Liver (tissue), 9 donors: Measurements from ENCODE around the gene TOX2. TPM values are rescaled to one million over a fixed set of nuclear protein-coding genes. Genes with fewer than 3 reads are reported as not detected.

Experiments used
- DNase-seq: peaks from one replicate; pipeline ENCODE4 v3.0.0-alpha.2; 2017; ENCODE audit warnings: low spot score
- H3K27ac ChIP-seq, 2 donors: one replicate each; pipeline ENCODE4 v1.7.0; 2013; ENCODE audit warnings: inconsistent platforms in 2 of 2, low read length in 2 of 2, control low read depth in 1 of 2, low read depth in 1 of 2, mild to moderate bottlenecking in 1 of 2
- H3K27me3 ChIP-seq, 4 donors: one replicate each; pipeline versions ENCODE4 v1.6.1 to v1.7.0; 2013; ENCODE audit warnings: low read length in 3 of 4, inconsistent platforms in 1 of 4, mild to moderate bottlenecking in 1 of 4, moderate library complexity in 1 of 4; ENCODE audit not compliant: control insufficient read depth in 4 of 4, insufficient read depth in 4 of 4
- H3K36me3 ChIP-seq, 4 donors: one replicate each; pipeline versions ENCODE4 v1.6.1 to v1.7.0; 2013; ENCODE audit warnings: low read length in 3 of 4, mild to moderate bottlenecking in 3 of 4, low read depth in 1 of 4, moderate library complexity in 1 of 4; ENCODE audit not compliant: control insufficient read depth in 4 of 4, insufficient read depth in 3 of 4
- H3K4me1 ChIP-seq, 4 donors: one replicate each; pipeline versions ENCODE4 v1.6.1 to v1.7.0; 2013; ENCODE audit warnings: low read length in 3 of 4, mild to moderate bottlenecking in 3 of 4, moderate library complexity in 1 of 4; ENCODE audit not compliant: control insufficient read depth in 4 of 4, insufficient read depth in 4 of 4
- H3K4me3 ChIP-seq, 3 donors: one replicate each; pipeline versions ENCODE4 v1.6.1 to v1.7.0; 2013; ENCODE audit warnings: low read length in 3 of 3, control low read depth in 1 of 3, low read depth in 1 of 3, mild to moderate bottlenecking in 1 of 3
- H3K9ac ChIP-seq, 2 donors: one replicate each; pipeline ENCODE4 v1.7.0; 2013; ENCODE audit warnings: low read length in 2 of 2, mild to moderate bottlenecking in 2 of 2, moderate library complexity in 2 of 2, control low read depth in 1 of 2, low read depth in 1 of 2
- H3K9me3 ChIP-seq, 4 donors: one replicate each; pipeline versions ENCODE4 v1.6.1 to v1.7.0; 2013; ENCODE audit warnings: low read length in 3 of 4; ENCODE audit not compliant: control insufficient read depth in 4 of 4
- EGR1 ChIP-seq, 2 donors: IDR thresholded peaks; 2 replicates each; pipeline ENCODE4 v1.6.1; 2016 to 2018; ENCODE audit warnings: antibody characterized with exemption in 2 of 2, low read depth in 2 of 2
- FOXA1 ChIP-seq: IDR thresholded peaks from 2 replicates; pipeline ENCODE4 v1.6.1; 2016; ENCODE audit warnings: antibody characterized with exemption
- FOXA2 ChIP-seq: IDR thresholded peaks from 2 replicates; pipeline ENCODE4 v1.6.1; 2016; ENCODE audit warnings: antibody characterized with exemption
- GABPA ChIP-seq, 2 donors: IDR thresholded peaks in 1 of 2; conservative IDR thresholded peaks in 1 of 2; 2 replicates each; pipeline ENCODE4 v1.6.1; 2016; ENCODE audit warnings: antibody characterized with exemption in 2 of 2, mild to moderate bottlenecking in 1 of 2, moderate library complexity in 1 of 2
- HNF4A ChIP-seq, 2 donors: conservative IDR thresholded peaks; 2 replicates each; pipeline ENCODE4 v1.6.1; 2016; ENCODE audit warnings: antibody characterized with exemption in 2 of 2, mild to moderate bottlenecking in 2 of 2
- HNF4G ChIP-seq: IDR thresholded peaks from 2 replicates; pipeline ENCODE4 v1.6.1; 2016; ENCODE audit warnings: antibody characterized with exemption
- JUND ChIP-seq, 2 donors: IDR thresholded peaks; 2 replicates each; pipeline ENCODE4 v1.6.1; 2016; ENCODE audit warnings: antibody characterized with exemption in 2 of 2
- NR2F2 ChIP-seq: IDR thresholded peaks from 2 replicates; pipeline ENCODE4 v1.6.1; 2016; ENCODE audit warnings: antibody characterized with exemption
- RAD21 ChIP-seq, 2 donors: IDR thresholded peaks; 2 replicates each; pipeline ENCODE4 v1.6.1; 2016; ENCODE audit warnings: antibody characterized with exemption in 2 of 2, mild to moderate bottlenecking in 2 of 2
- RXRA ChIP-seq, 2 donors: IDR thresholded peaks; 2 replicates each; pipeline ENCODE4 v1.6.1; 2017 to 2018; ENCODE audit warnings: antibody characterized with exemption in 2 of 2, mild to moderate bottlenecking in 1 of 2
- SP1 ChIP-seq: IDR thresholded peaks from 2 replicates; pipeline ENCODE4 v1.6.1; 2018; ENCODE audit warnings: antibody characterized with exemption, mild to moderate bottlenecking
- TAF1 ChIP-seq: conservative IDR thresholded peaks from 2 replicates; pipeline ENCODE4 v1.6.1; 2016; ENCODE audit warnings: antibody characterized with exemption, mild to moderate bottlenecking
- YY1 ChIP-seq: IDR thresholded peaks from 2 replicates; pipeline ENCODE4 v1.6.1; 2016; ENCODE audit warnings: antibody characterized with exemption, mild to moderate bottlenecking
- WGBS: extraction: QIAGEN DNeasy Blood & Tissue Kit; methylation state at CpG from one replicate; pipeline ENCODE4 v1.1.7; 2013; 5-methylcytosine and 5-hydroxymethylcytosine counted together
- polyA plus RNA-seq, 2 donors: library from polyadenylated mRNA; stranded (reverse) in 1 of 2; unstranded in 1 of 2; fragments of 200-250 nt in 1 of 2; fragments of >200 nt in 1 of 2; fragmentation: Nextera tagmentation in 1 of 2; extraction: Ambion mirVana in 1 of 2; gene quantifications; one replicate each; pipeline versions ENCODE4 v1.2.1 to v1.2.3, GENCODE V29; 2013 to 2015
- total RNA-seq, 2 donors: library from RNA; depleted of rRNA; stranded (reverse); fragments of >200 nt; gene quantifications; one replicate each; pipeline ENCODE4 v1.2.3, GENCODE V29; 2014
- TF ChIP-seq, protein P1 (sequence below): IDR thresholded peaks from 2 replicates; pipeline ENCODE4 v1.6.1; 2016; ENCODE audit warnings: antibody characterized with exemption
- TF ChIP-seq, protein P2 (sequence below): IDR thresholded peaks from 2 replicates; pipeline ENCODE4 v1.6.1; 2016; ENCODE audit warnings: antibody characterized with exemption
- TF ChIP-seq, protein P3 (sequence below): IDR thresholded peaks from 2 replicates; pipeline ENCODE4 v1.6.1; 2016; ENCODE audit warnings: antibody characterized with exemption, mild to moderate bottlenecking
- TF ChIP-seq, protein P4 (sequence below): fragments of 150-350 bp; IDR thresholded peaks from 2 replicates; pipeline ENCODE4 v1.5.1; 2017; ENCODE audit warnings: improper control_type of control experiment, low read depth, low read length; ENCODE audit not compliant: missing input control
- TF ChIP-seq, protein P5 (sequence below): IDR thresholded peaks from 2 replicates; pipeline ENCODE4 v1.6.1; 2016; ENCODE audit warnings: antibody characterized with exemption
- donor health status: healthy.
- donor health status: healthy.
- donor health status: healthy.
- donor health status: healthy.
- donor health status: healthy.

TOX2 gene
- total and polyA plus RNA-seq, 4 donors = 0.33 to 2.7 (median 1.4) TPM

DNA sequence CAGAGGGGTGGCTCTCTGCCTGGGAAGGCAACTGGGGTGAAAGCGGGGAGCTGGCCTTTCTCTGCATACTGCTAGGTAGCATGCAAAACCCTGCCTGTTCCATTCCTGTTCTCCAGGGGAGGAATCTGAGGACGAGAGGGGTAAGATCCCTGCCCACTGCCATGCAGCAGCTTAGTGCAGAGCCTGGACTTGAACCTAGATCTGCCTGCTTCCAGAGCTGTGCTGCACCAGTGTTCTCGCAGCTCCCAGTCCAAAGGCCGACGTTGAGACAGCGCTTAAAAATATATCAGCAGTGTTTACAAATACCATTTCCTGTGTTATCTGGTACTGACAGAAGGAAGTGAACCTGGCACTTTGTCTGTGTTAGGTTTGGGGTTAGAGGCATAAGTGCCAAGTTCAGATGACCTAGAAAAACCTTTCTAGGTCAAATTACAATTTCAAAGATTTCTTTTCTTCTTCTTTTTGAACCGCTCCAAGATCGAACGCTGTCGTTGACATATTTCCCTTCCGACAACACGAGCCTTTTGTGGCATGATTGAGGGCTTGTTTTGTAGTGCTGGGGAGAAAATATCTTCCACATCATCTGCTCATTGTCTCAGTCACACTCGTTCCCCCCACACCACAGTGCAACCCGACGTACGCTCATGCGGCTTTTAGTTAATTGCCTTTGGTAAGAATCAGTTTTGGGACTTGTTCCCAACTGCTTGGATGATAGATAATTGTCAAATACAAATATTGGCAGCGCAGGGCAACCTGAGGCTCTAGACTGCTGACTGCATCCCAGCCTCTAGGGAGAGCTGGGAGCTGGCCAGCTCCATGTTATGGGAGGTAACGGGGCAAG lies 44.6 kb downstream of the TOX2 start:
- TF ChIP-seq FOXA2 = peak; percentile 89
- TF ChIP-seq, protein P1, sequence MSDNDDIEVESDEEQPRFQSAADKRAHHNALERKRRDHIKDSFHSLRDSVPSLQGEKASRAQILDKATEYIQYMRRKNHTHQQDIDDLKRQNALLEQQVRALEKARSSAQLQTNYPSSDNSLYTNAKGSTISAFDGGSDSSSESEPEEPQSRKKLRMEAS = peak; percentile 97
- TF ChIP-seq, protein P2, sequence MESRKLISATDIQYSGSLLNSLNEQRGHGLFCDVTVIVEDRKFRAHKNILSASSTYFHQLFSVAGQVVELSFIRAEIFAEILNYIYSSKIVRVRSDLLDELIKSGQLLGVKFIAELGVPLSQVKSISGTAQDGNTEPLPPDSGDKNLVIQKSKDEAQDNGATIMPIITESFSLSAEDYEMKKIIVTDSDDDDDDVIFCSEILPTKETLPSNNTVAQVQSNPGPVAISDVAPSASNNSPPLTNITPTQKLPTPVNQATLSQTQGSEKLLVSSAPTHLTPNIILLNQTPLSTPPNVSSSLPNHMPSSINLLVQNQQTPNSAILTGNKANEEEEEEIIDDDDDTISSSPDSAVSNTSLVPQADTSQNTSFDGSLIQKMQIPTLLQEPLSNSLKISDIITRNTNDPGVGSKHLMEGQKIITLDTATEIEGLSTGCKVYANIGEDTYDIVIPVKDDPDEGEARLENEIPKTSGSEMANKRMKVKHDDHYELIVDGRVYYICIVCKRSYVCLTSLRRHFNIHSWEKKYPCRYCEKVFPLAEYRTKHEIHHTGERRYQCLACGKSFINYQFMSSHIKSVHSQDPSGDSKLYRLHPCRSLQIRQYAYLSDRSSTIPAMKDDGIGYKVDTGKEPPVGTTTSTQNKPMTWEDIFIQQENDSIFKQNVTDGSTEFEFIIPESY = peak; percentile 81
- peak; percentile 98 for TF ChIP-seq HNF4A (conservative IDR thresholded peaks at IDR 0.05)
- TF ChIP-seq SP1 = peak; percentile 95
- TF ChIP-seq, protein P3, sequence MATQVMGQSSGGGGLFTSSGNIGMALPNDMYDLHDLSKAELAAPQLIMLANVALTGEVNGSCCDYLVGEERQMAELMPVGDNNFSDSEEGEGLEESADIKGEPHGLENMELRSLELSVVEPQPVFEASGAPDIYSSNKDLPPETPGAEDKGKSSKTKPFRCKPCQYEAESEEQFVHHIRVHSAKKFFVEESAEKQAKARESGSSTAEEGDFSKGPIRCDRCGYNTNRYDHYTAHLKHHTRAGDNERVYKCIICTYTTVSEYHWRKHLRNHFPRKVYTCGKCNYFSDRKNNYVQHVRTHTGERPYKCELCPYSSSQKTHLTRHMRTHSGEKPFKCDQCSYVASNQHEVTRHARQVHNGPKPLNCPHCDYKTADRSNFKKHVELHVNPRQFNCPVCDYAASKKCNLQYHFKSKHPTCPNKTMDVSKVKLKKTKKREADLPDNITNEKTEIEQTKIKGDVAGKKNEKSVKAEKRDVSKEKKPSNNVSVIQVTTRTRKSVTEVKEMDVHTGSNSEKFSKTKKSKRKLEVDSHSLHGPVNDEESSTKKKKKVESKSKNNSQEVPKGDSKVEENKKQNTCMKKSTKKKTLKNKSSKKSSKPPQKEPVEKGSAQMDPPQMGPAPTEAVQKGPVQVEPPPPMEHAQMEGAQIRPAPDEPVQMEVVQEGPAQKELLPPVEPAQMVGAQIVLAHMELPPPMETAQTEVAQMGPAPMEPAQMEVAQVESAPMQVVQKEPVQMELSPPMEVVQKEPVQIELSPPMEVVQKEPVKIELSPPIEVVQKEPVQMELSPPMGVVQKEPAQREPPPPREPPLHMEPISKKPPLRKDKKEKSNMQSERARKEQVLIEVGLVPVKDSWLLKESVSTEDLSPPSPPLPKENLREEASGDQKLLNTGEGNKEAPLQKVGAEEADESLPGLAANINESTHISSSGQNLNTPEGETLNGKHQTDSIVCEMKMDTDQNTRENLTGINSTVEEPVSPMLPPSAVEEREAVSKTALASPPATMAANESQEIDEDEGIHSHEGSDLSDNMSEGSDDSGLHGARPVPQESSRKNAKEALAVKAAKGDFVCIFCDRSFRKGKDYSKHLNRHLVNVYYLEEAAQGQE = peak; percentile 53
- peak; percentile 52 to 78 for TF ChIP-seq GABPA (IDR thresholded peaks at IDR 0.05 in 1 of 2, conservative IDR thresholded peaks at IDR 0.05 in 1 of 2)
- peak; percentile 88 for TF ChIP-seq FOXA1
- peak; percentile 54 for TF ChIP-seq YY1
- TF ChIP-seq EGR1 (IDR thresholded peaks at IDR 0.05; ENCODE audit: low read depth in 2 of 2) = peak; percentile 64 to 67
- peak; percentile 66 to 83 for TF ChIP-seq JUND (IDR thresholded peaks at IDR 0.05)
- peak; percentile 92 for TF ChIP-seq HNF4G
- TF ChIP-seq, protein P4, sequence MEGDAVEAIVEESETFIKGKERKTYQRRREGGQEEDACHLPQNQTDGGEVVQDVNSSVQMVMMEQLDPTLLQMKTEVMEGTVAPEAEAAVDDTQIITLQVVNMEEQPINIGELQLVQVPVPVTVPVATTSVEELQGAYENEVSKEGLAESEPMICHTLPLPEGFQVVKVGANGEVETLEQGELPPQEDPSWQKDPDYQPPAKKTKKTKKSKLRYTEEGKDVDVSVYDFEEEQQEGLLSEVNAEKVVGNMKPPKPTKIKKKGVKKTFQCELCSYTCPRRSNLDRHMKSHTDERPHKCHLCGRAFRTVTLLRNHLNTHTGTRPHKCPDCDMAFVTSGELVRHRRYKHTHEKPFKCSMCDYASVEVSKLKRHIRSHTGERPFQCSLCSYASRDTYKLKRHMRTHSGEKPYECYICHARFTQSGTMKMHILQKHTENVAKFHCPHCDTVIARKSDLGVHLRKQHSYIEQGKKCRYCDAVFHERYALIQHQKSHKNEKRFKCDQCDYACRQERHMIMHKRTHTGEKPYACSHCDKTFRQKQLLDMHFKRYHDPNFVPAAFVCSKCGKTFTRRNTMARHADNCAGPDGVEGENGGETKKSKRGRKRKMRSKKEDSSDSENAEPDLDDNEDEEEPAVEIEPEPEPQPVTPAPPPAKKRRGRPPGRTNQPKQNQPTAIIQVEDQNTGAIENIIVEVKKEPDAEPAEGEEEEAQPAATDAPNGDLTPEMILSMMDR = peak; percentile 13
- TF ChIP-seq RAD21 (IDR thresholded peaks at IDR 0.05) = peak; percentile 41 to 54
- TF ChIP-seq RXRA (IDR thresholded peaks at IDR 0.05) = peak; percentile 96 to 98
- no peak for TF ChIP-seq TAF1
- TF ChIP-seq NR2F2 = peak; percentile 96
- TF ChIP-seq, protein P5, sequence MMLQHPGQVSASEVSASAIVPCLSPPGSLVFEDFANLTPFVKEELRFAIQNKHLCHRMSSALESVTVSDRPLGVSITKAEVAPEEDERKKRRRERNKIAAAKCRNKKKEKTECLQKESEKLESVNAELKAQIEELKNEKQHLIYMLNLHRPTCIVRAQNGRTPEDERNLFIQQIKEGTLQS = no peak
- Histone ChIP-seq H3K4me1 (peaks cover 19 to 58% (median 39%) of the 10 kb centered on the region in 4 donors), H3K27ac (peak overlapping the region; percentile 66 to 72), H3K9me3 (no peaks in the 10 kb centered on the region), H3K9ac (no peak overlapping the region), H3K36me3 (no peaks in the 10 kb centered on the region), H3K27me3 (no peaks in the 10 kb centered on the region), H3K4me3 (no peak overlapping the region)
- DNase-seq = no peak
- 11% methylated on average over 19 of the region's 19 CpGs for WGBS
